Measurements from ENCODE around the gene GGN.

The GGN gene

GRCh38 chr19:38422438-38422837 is 34.6 kb upstream of the GGN start:
- Histone ChIP-seq H3K36me3 (replicated peaks) (no peaks in the 10 kb centered on the region), H3K27ac (no peak overlapping the region), H3K27me3 (replicated peaks) (no peaks in the 10 kb centered on the region), H3K4me3 (ENCODE audit: low read depth, low read length) (no peak overlapping the region)
- in situ Hi-C loops (cut with HindIII; ENCODE audit: low pct_ligation_motif_present, low sequenced_read_pairs), result no loop called here
- DNase-seq, result no peak
- no peak for TF ChIP-seq CTCF (IDR thresholded peaks at IDR 0.05; ENCODE audit: low read depth, low read length, missing control alignments)

- no peaks in the 10 kb centered on the region for H3K36me3 ChIP-seq (replicated peaks)
- H3K27me3 ChIP-seq (replicated peaks), result no peaks in the 10 kb centered on the region
- no peak for TF ChIP-seq CTCF (IDR thresholded peaks at IDR 0.05; ENCODE audit: low read depth, low read length, missing control alignments)
- in situ Hi-C loops (cut with HindIII; ENCODE audit: low pct_ligation_motif_present, low sequenced_read_pairs), result no loop called here
- no peak overlapping the region for H3K4me3 ChIP-seq (ENCODE audit: low read depth, low read length)
- no peak overlapping the region for H3K27ac ChIP-seq
- no peak for DNase-seq
These were observed 34.0 kb upstream of the GGN start for GRCh38 chr19:38421856-38422255.

GRCh38 chr19:38420935-38421334 is 33.1 kb upstream of the GGN start:
- H3K27me3 ChIP-seq (replicated peaks), result no peaks in the 10 kb centered on the region
- in situ Hi-C loops (cut with HindIII; ENCODE audit: low pct_ligation_motif_present, low sequenced_read_pairs), result no loop called here
- no peak overlapping the region for H3K27ac ChIP-seq
- H3K4me3 ChIP-seq (ENCODE audit: low read depth, low read length), result no peak overlapping the region
- no peak for DNase-seq
- TF ChIP-seq CTCF (IDR thresholded peaks at IDR 0.05; ENCODE audit: low read depth, low read length, missing control alignments), result no peak
- H3K36me3 ChIP-seq (replicated peaks), result no peaks in the 10 kb centered on the region

GRCh38 chr19:38417544-38418506 is 30.0 kb upstream of the GGN start:
- in situ Hi-C loops (cut with HindIII; ENCODE audit: low pct_ligation_motif_present, low sequenced_read_pairs), result no loop called here
- Histone ChIP-seq H3K36me3 (replicated peaks) (no peaks in the 10 kb centered on the region), H3K4me3 (ENCODE audit: low read depth, low read length) (no peak overlapping the region), H3K27ac (no peak overlapping the region), H3K27me3 (replicated peaks) (no peaks in the 10 kb centered on the region)
- DNase-seq, result no peak
- TF ChIP-seq CTCF (IDR thresholded peaks at IDR 0.05; ENCODE audit: low read depth, low read length, missing control alignments), result no peak

- Histone ChIP-seq H3K36me3 (replicated peaks) (no peaks in the 10 kb centered on the region), H3K27me3 (replicated peaks) (no peaks in the 10 kb centered on the region), H3K4me3 (ENCODE audit: low read depth, low read length) (no peak overlapping the region), H3K27ac (no peak overlapping the region)
- no peak for DNase-seq
- in situ Hi-C loops (cut with HindIII; ENCODE audit: low pct_ligation_motif_present, low sequenced_read_pairs), result no loop called here
- no peak for TF ChIP-seq CTCF (IDR thresholded peaks at IDR 0.05; ENCODE audit: low read depth, low read length, missing control alignments)
These were observed 29.3 kb upstream of the GGN start for GRCh38 chr19:38417146-38417543.
